Hepatocyte (in vitro differentiated cells): ENCODE data around the gene CPD. TPM values are rescaled to one million over a fixed set of nuclear protein-coding genes. Genes with fewer than 3 reads are reported as not detected.
A peak's percentile ranks its signal among the peaks of the same experiment; 100 is the strongest.

Experiments
- DNase-seq: peaks from one replicate; pipeline ENCODE4 v3.0.0-alpha.2; 2016; ENCODE audit warnings: low spot score
- H2AFZ ChIP-seq: fragments of 200-600 bp; sonication (generic); 2 replicates; pipeline ENCODE4 v1.6.0; 2016; ENCODE audit warnings: antibody characterized with exemption, mild to moderate bottlenecking
- H3K27ac ChIP-seq: fragments of 200-600 bp; sonication (generic); 2 replicates; pipeline ENCODE4 v1.5.1; 2016; ENCODE audit warnings: mild to moderate bottlenecking
- H3K27me3 ChIP-seq: fragments of 200-600 bp; sonication (generic); 2 replicates; pipeline ENCODE4 v1.6.1; 2016
- H3K36me3 ChIP-seq: fragments of 200-600 bp; sonication (generic); replicated peaks from 2 replicates; pipeline ENCODE4 v1.5.1; 2016; ENCODE audit warnings: low read depth; ENCODE audit not compliant: insufficient read depth
- H3K4me1 ChIP-seq: fragments of 200-600 bp; sonication (generic); 2 replicates; pipeline ENCODE4 v1.5.1; 2016; ENCODE audit warnings: mild to moderate bottlenecking, moderate library complexity; ENCODE audit not compliant: insufficient read depth
- H3K4me2 ChIP-seq: fragments of 200-600 bp; sonication (generic); 2 replicates; pipeline ENCODE4 v1.6.0; 2016
- H3K4me3 ChIP-seq: fragments of 200-600 bp; sonication (generic); 2 replicates; pipeline ENCODE4 v1.5.1; 2016; ENCODE audit warnings: mild to moderate bottlenecking
- H3K79me2 ChIP-seq: fragments of 200-600 bp; sonication (generic); 2 replicates; pipeline ENCODE4 v1.6.0; 2017; ENCODE audit warnings: mild to moderate bottlenecking
- H3K9me2 ChIP-seq: fragments of 200-600 bp; sonication (generic); replicated peaks from 2 replicates; pipeline ENCODE4 v1.6.0; 2017; ENCODE audit warnings: mild to moderate bottlenecking; ENCODE audit not compliant: insufficient read depth
- H3K9me3 ChIP-seq: fragments of 200-600 bp; sonication (generic); 2 replicates; pipeline ENCODE4 v1.5.1; 2016; ENCODE audit warnings: low read depth, mild to moderate bottlenecking
- H4K20me1 ChIP-seq: fragments of 200-600 bp; sonication (generic); 2 replicates; pipeline ENCODE4 v1.6.0; 2016; ENCODE audit warnings: mild to moderate bottlenecking; ENCODE audit not compliant: insufficient read depth, poor library complexity, severe bottlenecking
- CTCF ChIP-seq: fragments of 200-600 bp; sonication (generic); IDR thresholded peaks from 2 replicates; pipeline ENCODE4 v1.5.1; 2016; ENCODE audit warnings: antibody characterized with exemption, mild to moderate bottlenecking; ENCODE audit not compliant: poor library complexity
- EZH2 ChIP-seq: fragments of 200-600 bp; sonication (generic); IDR thresholded peaks from 2 replicates; pipeline ENCODE4 v1.6.1; 2016; ENCODE audit warnings: antibody characterized with exemption, mild to moderate bottlenecking, borderline replicate concordance
- EZH2phosphoT487 ChIP-seq: fragments of 200-600 bp; sonication (generic); IDR thresholded peaks from one replicate; pipeline ENCODE4 v1.6.1; 2018; ENCODE audit warnings: antibody characterized with exemption, mild to moderate bottlenecking, low read depth, moderate library complexity; ENCODE audit not compliant: unreplicated experiment, severe bottlenecking
- WGBS: methylation state at CpG from one replicate; pipeline ENCODE4 v1.1.6; 2016; ENCODE audit warnings: low lambda C conversion rate; ENCODE audit errors: missing lambda C conversion rate; 5-methylcytosine and 5-hydroxymethylcytosine counted together
- polyA plus RNA-seq: library from polyadenylated mRNA; unstranded; fragments of >200 nt; fragmentation: Nextera tagmentation; extraction: Ambion mirVana; gene quantifications from 2 replicates; pipeline ENCODE4 v1.2.1, GENCODE V29; 2016
- total RNA-seq: library from RNA; depleted of rRNA; stranded (reverse); fragments of >200 nt; gene quantifications from 2 replicates; pipeline ENCODE4 v1.2.3, GENCODE V29; 2014

CPD gene
- total and polyA plus RNA-seq, 2 experiments from 2014 or later: 20.7 to 80.6 TPM

GRCh38 chr17:30375661-30376060 is 3.1 kb upstream of the CPD start:
- Histone ChIP-seq H3K27me3 (no peaks in the 10 kb centered on the region), H3K4me3 (no peak overlapping the region), H3K4me2 (no peak overlapping the region), H3K9me2 (no peaks in the 10 kb centered on the region), H2AFZ (no peak overlapping the region), H3K79me2 (peaks cover 16% of the 10 kb centered on the region), H3K4me1 (peaks cover 23% of the 10 kb centered on the region), H3K27ac (peak overlapping the region; percentile 74), H4K20me1 (peaks cover 9% of the 10 kb centered on the region), H3K36me3 (no peaks in the 10 kb centered on the region), H3K9me3 (no peaks in the 10 kb centered on the region)
- 100% methylated on average over 1 of the region's 1 CpG for WGBS
- TF ChIP-seq EZH2 (no peak), EZH2phosphoT487 (no peak), CTCF (no peak)
- no peak for DNase-seq

GRCh38 chr17:30376621-30377452 is 1.9 kb upstream of the CPD start:
- no peaks in the 10 kb centered on the region for H3K36me3 ChIP-seq
- no peaks in the 10 kb centered on the region for H3K9me2 ChIP-seq
- DNase-seq: peak; percentile 59
- no peak overlapping the region for H3K4me3 ChIP-seq
- peaks cover 21% of the 10 kb centered on the region for H4K20me1 ChIP-seq
- peaks cover 30% of the 10 kb centered on the region for H3K4me1 ChIP-seq
- peaks cover 28% of the 10 kb centered on the region for H3K79me2 ChIP-seq
- H3K27ac ChIP-seq: peak overlapping the region; percentile 74
- H2AFZ ChIP-seq: peak overlapping the region; percentile 9
- H3K9me3 ChIP-seq: no peaks in the 10 kb centered on the region
- H3K27me3 ChIP-seq: no peaks in the 10 kb centered on the region
- 37% methylated on average over 12 of the region's 12 CpGs for WGBS
- peak overlapping the region; percentile 56 for H3K4me2 ChIP-seq
- no peak for TF ChIP-seq EZH2phosphoT487
- TF ChIP-seq CTCF: no peak
- TF ChIP-seq EZH2: no peak

- Histone ChIP-seq H2AFZ (peak overlapping the region; percentile 47), H4K20me1 (peaks cover 24% of the 10 kb centered on the region), H3K79me2 (peaks cover 36% of the 10 kb centered on the region), H3K27me3 (no peaks in the 10 kb centered on the region), H3K4me2 (peak overlapping the region; percentile 79), H3K4me1 (peaks cover 30% of the 10 kb centered on the region), H3K27ac (peak overlapping the region; percentile 74), H3K9me2 (no peaks in the 10 kb centered on the region), H3K4me3 (no peak overlapping the region), H3K36me3 (no peaks in the 10 kb centered on the region), H3K9me3 (no peaks in the 10 kb centered on the region)
- DNase-seq: no peak
- no peak for TF ChIP-seq EZH2phosphoT487
- no peak for TF ChIP-seq EZH2
- no peak for TF ChIP-seq CTCF
- 68% methylated on average over 11 of the region's 11 CpGs for WGBS
Observed at GRCh38 chr17:30377574-30378240, 1.0 kb upstream of the CPD start.
